Measurements from ENCODE around the gene DCUN1D2.

The DCUN1D2 gene

DNA sequence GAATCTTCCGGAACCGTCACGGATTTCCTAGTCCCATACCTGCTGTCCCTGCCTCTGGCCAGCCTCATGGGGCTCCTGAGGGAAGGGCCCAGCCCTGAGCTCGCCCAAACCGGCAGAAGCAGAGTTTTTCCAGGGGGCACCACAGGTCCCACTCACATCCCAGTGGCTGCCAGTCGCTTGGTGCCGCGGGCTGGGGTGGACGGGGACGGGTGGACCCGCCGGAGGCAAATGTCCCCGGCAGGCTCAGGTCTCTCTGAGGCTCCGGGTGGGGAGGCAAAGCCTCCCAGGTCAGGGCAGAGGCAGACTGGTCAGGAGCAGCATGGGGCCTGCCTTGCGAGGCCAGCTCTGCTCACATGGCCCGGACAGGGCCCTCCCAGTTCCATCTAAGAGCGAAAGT, 62.0 kb downstream of the DCUN1D2 start:
- no peak overlapping the region for H3K4me3 ChIP-seq (ENCODE audit: low read depth, low read length)

DNA sequence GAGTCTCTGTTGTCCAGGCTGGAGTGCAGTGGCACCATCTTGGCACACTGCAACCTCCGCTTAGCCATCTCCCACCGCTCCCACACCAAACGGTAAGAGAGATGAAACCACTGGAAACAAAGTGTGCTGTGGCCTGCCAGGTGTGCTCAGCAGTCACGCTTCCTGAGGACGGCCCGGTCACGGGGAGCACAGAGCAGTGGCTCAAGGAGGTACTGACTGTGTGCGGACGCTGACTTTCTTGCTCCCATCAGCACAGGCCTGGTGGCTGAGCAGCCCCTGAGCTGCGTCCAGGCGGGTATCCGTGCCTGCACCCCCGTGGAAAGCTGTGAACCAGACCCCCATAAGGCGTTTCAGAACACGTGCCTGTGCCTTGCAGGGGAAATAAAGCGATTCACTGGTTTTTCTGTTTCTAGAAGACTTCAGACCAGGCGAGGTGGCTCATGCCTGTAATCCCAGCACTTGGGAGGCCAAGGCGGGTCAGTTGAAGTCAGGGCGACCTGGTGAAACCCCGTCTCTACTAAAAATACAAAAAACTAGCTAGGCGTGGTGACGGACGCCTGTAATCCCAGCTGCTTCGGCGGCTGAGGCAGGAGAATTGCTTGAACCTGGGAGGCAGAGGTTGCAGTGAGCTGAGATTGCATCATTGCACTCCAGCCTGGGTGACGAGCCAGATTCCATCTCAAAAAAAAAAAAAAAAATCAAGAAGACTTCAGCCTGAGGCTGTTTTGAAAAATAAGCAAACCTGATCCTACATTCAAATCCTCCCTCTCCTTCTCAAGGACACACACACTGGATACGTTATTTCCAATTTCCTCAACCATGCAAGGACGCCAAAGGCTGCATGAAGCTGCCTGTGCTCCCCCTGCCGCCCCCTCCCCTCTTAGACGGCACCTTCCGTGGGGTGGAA, 62.7 kb downstream of the DCUN1D2 start:
- H3K4me3 ChIP-seq (ENCODE audit: low read depth, low read length) = no peak overlapping the region

DNA sequence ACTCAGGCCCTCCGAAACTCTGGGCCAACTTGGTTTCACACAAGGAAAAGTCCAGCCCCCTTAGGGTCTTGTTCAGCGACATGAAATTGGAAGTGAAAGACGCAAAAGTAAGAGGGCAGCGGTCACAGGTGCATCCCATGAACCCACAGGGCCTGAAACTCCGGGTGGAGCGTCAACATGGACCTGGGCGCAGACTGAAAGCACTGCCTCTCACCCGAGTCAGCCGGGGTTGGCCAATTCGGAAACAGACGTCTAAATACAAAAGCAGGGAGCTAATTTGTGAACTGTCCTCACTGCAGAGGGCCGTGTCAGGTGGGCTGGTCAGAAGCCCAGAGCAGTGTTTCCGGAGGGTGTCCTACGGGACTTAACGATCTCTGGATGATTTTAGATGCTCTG, 63.9 kb downstream of the DCUN1D2 start:
- H3K4me3 ChIP-seq (ENCODE audit: low read depth, low read length) = no peak overlapping the region

DNA sequence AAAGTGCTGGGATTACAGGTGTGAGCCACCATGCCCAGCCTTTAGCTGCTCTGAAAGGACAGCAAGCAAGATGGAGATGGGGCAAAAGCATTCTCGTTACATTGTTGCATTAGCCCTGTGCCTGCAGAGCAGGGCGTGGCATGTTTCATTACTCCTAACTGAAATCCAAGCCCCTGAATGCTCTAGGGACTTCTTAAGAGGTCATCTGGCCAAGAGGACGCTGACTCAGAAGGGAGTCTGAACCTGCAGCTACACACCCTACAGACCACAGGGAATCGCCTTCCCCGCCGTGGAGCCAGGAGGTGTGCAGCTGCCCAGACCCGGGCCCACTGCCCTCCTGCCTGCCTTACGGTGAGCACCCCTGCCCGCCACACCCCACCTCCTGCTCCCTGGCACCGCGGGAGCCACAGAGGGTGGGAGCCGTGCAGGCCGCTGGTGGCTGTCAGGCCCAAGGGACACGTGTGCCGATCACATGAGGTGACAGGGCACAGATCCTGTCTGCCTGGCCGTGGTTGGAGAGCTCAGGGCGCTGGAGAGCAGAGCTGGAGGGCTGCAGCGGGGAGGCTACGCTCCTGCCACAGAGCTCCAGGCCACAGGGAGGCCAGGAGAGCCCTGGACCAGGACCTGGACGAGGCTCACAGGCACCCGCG, 64.4 kb downstream of the DCUN1D2 start:
- no peak overlapping the region for H3K4me3 ChIP-seq (ENCODE audit: low read depth, low read length)

DNA sequence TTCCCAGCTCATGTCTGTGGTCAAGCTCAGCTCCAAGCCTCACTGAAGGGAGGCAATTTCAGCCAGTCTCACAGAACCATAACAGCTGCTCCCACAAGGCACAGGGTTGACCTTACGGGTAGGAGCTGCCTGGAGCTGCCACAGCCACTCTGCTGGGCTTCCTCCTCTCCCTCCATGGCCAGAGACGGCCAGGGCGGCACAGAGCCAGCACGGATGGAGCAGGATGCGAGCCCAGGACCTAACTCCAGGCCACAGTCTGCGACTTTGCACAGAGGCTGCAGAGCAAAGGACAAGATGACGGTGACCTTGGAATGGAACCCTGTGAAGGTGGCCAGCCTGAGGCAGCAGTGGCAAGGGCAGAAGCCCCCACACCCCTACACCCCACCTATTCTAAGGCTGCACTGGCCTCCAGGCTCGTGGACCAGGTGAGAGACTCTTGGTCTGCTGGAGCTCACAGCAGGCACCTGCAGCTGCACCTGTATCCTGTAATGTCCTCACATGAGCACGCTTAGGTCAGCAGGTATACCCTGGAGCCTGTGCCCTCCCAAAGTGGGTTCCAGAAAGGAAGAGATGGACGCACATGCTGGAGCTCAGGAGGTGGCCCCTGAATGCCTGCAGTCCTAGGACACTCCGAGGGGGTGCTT, 66.9 kb downstream of the DCUN1D2 start:
- H3K4me3 ChIP-seq (ENCODE audit: low read depth, low read length) = no peak overlapping the region

DNA sequence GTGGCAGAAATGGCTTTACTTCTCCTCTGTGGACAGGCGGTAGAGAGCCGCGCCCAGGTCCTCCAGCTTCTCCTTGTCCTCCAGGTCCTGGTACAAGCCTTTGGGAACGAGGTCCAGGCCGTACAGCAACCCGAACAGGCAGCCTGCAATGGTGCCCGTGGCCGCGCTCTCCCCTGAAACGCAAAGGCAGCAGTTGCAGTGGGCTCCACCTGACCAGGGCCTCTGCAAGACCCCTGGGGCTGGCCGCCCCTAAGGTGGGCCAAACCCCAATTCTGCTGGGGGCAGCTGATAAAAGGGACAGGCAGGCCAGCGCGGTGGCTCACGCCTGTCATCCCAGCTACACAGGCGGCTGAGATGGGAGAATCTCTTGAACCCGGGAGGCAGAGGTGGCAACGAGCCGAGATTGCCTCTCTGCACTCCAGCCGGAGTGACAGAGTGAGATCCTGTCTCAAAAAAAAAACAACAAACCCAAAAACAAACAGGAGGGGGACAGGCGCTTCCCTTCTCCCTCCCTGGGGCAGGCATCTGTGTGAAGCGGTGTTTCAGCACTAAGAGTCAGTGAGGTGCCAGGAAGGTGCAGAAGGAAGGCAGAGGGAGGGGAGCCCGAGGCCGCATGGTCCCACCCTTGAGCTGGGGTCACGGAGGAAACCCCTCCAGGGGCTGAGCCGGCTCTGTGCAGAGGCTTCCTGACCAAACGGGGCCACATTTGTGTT, 67.5 kb downstream of the DCUN1D2 start:
- H3K4me3 ChIP-seq (ENCODE audit: low read depth, low read length) = no peak overlapping the region

DNA sequence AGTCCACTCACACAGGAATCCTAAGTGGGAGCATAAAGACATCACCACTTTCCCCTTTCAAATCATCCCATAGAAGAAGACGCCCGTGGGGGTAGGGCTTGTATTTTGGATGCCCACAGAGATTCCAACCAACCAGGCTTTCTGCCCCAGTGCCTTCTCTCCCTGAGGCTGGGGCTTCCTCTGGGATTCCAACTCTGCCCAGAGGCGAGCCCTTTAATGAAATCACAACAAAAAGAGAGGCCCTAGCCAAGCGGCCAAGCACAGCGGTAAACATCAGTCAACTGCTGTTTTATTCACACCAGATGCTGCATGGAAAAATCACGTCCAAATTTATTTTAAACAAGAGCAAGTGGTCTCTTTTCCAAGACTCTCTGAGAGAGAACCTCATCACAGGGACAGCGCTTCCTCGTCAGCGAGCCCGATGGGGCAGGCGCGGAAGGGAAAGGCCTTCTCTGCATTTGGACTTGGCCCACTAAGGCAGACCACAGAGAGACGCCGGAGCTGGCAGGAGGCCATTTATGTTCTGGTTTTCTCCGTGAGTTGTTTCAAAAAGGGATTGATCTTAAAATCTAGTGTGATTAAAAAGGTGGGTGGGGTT, 68.7 kb downstream of the DCUN1D2 start:
- H3K4me3 ChIP-seq (ENCODE audit: low read depth, low read length) = no peak overlapping the region

DNA sequence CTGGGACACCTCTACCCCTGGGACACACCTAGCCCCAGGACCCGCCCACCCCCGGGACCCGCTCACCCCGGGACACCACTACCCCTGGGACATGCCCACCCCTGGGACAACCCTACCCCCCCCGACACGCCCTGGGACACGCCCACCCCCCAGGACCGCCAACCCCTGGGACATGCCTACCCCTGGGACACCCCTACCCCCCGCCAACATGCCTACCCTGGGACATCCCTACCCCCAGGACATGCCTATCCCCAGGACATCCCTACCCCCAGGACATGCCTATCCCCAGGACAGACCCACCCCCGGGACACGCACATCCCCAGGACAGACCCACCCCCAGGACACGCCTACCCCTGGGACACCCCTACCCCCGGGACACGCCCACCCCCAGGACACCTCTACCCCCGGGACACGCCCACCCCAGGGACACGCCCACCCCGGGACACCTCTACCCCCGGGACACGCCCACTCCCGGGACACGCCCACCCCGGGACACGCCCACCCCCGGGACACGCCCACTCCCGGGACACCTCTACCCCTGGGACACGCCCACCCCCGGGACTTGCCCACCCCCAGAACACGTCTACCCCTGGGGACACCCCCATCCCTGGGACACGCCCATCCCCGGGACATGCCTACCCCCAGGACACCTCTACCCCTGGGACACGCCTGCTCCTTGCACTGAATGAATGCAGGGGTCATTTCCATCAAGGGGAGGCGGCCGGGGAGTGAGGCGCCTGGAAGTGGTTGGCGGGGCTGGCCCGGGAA, 69.5 kb downstream of the DCUN1D2 start:
- H3K4me3 ChIP-seq (ENCODE audit: low read depth, low read length) = no peak overlapping the region

DNA sequence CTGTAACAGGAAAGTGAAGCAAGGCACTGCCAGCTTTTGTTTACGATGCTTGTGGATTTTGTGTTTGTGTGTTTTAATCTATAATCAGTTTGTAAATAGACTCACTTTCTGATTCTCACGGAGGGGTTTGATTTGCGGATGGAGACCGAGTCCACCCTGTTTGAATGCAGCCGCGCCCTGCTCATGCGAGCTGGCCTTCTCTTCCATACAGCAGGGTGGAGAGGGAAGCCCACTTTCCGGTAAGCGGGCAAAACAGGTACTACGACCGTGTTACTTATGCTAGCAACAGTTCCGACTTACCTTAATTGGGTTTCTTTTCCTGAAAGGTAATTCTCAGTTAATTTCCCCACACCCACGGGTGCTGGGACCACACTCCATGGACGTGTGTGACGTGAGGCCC, 70.3 kb downstream of the DCUN1D2 start:
- H3K4me3 ChIP-seq (ENCODE audit: low read depth, low read length) = no peak overlapping the region

DNA sequence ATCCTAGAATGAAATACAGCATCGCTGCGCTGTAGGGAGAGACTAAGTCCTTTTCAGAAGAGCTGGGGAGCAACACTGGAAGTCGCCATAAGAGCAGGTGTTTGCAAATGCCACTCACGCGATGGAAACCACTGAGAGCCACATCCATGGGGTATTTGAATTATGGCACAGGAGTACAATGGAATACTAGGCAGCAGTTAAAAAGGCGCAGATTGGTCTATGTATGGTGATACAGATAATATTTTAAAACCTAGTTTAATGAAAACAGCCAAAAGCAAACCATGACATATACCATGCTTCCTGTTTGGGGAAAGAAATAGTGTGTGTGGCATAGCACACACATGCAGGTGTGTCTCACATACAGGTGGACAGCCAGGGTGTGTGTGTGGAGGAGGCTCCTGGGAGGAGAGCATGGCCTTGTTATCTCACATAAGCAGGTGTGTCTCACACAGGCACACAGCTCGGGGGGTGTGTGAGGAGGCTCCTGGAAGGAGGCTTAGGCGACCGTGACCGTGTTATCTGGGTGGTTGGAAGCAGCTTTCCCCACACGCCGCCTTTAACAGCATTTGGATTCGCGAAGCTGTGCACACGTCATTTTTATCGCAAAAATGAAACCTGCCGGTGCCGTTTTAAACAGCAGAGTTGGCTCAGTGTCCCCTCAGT, 70.8 kb downstream of the DCUN1D2 start:
- no peak overlapping the region for H3K4me3 ChIP-seq (ENCODE audit: low read depth, low read length)

DNA sequence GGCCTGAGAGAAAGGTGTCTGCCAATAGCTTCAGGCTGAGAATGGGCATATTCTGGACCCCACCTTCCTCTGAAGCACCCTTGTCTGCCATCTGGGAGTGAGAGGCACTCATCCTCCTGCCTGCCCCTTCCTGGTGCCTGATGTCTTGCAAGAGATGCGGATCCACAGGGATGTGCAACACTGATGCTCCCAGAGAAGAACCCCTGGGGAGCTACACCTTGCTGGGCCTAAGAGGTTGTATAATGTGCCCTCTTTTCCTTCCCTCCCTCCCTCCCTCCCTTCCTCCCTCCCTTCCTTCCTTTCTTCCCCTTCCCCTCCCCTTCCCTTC, 71.8 kb downstream of the DCUN1D2 start:
- no peak overlapping the region for H3K4me3 ChIP-seq (ENCODE audit: low read depth, low read length)

DNA sequence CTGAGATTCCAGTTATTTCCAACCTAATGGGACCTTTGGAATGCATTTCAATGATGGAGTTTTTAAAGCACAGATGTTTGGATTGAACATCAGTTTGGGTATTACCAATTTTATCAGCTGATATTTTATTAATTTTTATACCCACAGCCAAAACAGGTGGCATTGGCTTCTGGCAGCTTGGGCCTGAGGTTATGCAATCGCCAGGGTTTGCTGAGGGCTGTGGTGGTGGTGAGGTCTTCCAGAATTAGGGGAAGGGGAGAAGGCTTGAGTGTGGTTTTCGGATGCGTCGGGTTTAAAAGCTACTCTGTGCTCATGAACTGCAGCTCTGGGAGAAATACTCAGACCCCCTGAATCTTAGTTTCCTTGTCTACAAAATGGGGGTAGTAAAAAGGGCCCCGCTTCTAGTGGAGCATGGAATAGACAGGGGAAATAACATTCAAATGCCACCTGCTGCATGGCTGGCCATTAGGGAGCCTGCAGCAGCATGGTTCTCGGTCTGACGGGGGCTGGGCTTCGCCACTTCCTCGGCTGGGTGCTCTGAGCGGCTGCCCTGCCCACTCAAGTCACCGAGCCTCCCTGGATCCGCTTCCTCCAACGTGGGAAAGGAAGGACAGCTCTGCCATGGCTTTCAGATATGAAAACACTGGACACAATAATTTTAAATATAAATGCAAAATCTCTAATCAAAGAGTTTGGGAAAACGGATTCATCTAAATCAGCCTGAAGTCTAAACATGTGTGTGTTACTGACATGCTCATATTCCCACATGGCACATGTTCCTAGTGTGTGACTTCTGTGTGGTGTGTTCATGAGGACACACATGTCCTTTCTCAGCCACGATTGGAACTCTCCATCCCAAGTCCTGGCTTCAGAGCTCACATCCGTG, 72.4 kb downstream of the DCUN1D2 start:
- no peak overlapping the region for H3K4me3 ChIP-seq (ENCODE audit: low read depth, low read length)

DNA sequence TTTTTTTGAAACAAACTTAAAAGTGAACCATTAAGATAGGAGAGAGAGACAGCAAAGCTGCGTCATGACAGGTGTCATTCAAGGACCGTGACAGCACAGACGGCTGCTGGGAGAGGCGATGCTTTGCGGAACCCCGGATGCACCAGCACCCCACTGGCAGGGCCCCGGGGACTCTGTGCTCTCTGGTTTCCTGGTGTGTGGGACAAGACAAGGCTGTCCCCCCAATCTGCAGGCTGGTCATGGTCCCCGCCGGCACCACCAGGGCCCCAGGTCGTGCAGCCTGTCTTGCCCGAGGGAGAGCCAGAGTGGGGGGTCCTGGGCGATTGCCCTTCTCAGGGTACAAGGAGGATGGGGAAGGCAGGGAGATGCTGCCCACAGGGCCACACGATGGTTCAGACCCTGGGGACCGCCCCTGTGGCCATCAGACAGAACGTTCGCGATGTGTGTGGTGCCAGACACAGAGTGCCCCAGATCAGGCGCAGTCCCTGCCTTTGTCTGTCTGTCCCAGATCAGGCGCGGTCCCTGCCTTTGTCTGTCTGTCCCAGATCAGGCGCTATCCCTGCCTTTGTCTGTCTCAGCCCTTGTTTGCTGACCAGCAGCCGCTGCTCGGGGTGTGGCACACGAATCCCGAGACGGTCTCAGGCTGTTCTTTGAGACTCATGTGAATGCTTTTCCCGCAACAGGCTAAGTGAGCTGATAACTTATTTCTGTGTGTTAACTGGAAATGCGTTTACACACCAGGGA, 73.3 kb downstream of the DCUN1D2 start:
- no peak overlapping the region for H3K4me3 ChIP-seq (ENCODE audit: low read depth, low read length)

DNA sequence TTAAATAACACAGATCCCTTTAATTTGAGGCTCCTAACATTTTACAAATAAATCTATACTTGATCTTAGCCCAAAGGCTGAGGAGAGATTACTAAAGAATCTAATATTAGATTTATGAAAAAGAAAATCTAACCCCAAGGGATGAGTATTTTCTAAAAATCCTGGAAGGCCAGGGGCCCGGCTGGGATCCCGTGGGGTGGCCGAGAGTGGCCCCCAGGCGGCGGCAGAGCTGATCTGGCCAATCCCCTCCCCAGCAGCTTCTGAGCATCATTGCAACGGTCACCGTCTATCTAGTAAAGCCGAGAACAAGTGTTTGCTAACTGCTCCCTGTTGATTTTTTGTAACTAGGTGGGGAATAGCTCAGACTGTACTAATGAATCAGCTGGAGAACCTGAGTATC, 74.7 kb downstream of the DCUN1D2 start:
- no peak overlapping the region for H3K4me3 ChIP-seq (ENCODE audit: low read depth, low read length)

DNA sequence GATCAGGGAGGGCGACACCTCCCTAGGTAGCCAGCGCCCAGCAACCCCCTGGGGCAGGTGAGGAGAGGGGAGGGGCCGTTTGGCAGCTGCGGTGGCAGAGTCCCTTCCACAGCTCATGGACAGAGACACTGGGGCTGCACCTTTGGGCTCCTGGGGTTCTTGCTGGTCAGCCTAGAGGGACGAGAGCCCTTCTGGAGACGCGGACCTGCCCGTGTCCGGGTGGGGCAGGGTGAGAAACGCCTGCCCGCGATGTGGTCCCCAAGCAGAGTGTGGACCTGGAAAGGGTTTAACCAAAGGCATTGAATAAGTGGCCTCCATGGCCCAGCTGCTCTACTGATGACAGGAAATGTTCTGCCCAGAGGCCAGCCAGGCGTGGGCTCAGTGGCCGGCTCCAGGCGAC, 75.5 kb downstream of the DCUN1D2 start:
- no peak overlapping the region for H3K4me3 ChIP-seq (ENCODE audit: low read depth, low read length)

DNA sequence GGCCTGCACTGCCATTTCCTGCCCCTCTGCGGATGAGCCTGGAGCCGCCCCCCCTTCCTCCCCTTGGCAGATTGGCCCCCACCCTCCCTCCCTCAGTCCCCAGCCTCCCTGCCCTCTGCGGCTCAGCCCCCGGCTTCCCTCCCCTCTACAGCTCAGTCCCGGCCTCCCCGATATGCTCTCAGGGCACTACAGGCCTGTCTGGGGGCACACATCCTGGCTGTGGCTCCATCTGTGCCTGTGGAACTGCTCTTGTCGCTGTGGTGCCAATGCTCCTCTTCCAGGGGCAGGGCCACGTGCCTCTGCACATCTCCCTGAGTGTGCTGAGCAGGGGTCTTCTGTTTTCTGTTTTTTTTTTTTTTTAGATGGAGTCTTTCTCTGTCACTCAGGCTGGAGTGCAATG, 76.2 kb downstream of the DCUN1D2 start:
- no peak overlapping the region for H3K4me3 ChIP-seq (ENCODE audit: low read depth, low read length)

DNA sequence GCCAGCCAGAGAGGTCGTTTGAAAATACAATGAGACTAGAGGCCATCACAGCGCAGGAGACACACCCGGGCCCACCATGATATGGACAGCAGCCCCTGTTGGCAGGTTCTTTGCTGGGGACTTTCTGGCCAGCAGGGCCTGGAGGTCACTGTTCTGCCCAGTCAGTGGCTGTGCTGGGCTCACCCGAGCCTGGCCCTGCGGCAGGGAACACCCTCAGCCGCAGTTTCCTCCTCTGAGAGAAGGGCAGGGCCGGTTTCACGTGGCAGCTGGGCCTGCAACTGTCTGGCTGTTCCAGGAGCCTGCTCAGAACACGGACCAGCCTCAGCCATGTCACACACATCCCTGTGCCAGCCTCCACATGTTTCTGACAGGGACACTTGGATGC, 76.6 kb downstream of the DCUN1D2 start:
- H3K4me3 ChIP-seq (ENCODE audit: low read depth, low read length) = no peak overlapping the region

DNA sequence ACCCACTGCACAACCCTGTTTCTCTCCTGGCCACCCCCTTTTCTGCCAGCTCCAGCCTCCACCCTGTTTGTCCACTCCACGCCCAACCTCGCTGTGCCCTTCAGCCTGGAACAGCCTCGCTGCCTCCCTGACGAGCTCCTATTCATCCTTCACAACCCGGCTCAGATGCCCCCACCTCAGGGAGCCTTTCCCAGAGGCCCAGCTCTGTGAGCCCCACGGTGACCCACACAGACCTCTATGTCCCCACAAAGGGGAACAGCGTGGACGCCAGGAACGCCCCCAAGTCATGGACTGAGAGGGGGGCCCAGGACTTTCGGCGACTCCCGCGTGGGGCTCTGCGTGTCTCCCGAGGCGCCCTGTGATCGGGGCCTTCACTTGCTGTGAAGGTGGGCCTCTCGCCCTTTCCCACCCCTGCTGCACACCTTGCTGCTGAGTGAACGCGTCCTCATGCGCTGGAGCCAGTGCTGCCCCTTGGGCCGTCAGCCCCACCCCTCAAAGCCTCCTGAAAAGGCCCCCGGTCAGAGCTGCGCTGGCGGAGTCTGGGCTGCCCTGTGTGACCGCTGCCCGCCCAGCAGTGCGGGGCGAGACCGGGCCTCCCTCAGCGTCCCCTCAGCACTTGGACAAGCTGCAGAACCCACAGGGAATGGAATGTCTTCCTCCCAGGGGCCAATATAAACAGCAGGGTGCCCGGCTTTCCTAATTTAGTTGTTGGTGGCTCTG, 77.2 kb downstream of the DCUN1D2 start:
- no peak overlapping the region for H3K4me3 ChIP-seq (ENCODE audit: low read depth, low read length)

Measured in iPS-11a (cell line).